HG03575 (cell line): Measurements from ENCODE around the gene LEMD2.

ENCODE experiments used
- ATAC-seq: cut with Tn5 transposase; IDR thresholded peaks from one replicate; pipeline ENCODE4 v1.9.1; 2021; ENCODE audit not compliant: unreplicated experiment, insufficient number of reproducible peaks, low FRiP score; ENCODE audit errors: extremely low read depth

LEMD2 gene

GRCh38 chr6:33799454-33800113 is 10.7 kb upstream of the LEMD2 start:
- no peak for ATAC-seq

- no peak for ATAC-seq
Measured at GRCh38 chr6:33798343-33798848, 9.5 kb upstream of the LEMD2 start.

DNA sequence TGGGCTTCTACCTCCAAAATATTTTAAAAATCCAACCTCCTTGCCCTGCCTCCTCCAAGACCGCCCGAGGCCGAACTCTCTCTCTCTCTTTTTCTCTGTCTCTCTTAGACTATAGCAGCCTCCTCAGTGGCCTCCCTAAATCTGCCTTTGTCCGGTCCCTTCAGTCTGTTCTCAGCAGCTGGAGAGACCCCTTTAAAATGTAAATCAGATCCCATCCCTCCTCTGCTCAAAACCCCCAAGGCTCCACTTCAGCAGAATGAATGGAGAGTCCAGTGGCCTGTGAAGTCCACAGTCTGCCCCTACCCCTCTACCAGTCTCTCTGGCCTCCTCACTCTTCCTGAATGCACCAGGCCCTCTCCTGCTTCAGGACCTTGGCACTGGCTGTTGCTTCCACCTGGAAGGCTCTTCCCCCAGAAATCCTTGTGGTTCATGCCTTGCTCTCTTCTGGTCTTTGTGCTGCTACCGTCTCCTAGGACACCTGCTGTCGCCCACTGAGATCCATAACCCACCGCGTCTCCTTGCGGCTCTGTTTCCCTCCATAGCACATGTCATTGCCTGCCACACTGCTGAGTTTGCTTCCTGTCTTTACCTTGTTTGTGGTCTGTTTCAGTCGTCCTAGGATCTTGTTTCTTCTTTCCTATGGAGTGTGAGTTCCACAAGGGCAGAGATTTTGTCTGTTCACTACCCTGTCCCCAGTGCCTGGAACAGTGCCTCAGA is 8.9 kb upstream of the LEMD2 start:
- ATAC-seq, result no peak

GRCh38 chr6:33794910-33795623 is 6.1 kb upstream of the LEMD2 start:
- no peak for ATAC-seq

GRCh38 chr6:33792981-33793380 is 4.1 kb upstream of the LEMD2 start:
- no peak for ATAC-seq

DNA sequence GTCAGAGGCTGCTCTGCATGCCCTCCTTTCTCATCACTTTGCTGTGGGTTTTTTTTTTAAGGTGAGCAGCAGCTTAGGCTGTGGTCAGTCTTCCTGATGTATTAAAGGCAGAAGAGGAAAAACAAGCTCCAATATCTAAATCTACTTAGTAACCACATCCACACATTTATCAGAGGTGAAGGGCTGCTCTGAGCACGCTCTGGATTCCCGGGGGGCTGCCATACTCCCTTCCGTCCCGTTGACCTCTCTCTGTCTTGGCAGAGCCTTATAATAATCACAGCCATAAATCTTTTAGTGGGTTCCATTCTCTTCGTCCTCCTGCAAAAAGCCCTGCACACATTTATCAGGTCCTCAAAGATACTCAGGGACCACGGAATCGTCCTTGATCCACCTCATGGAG is 2.7 kb upstream of the LEMD2 start:
- no peak for ATAC-seq

DNA sequence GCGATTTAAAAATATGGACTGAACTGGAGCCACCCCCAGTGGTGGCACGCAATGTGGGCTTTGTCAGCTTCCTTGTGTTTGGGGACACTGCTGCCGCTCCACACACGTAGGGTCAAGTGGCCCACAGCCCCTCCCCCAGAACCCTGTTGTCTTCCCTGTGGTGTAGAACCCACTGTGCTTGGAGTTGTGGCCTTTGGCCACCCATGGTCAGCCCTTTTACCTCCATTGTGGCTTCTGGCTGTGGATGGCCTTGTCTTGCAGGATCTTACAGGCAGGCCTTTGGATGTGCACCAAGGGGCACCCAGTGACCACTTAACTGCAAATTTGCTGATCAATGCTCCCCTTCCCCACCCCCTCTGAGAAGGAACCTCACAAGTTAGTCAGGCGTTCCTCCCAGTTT is 2.0 kb upstream of the LEMD2 start:
- ATAC-seq, result no peak

DNA sequence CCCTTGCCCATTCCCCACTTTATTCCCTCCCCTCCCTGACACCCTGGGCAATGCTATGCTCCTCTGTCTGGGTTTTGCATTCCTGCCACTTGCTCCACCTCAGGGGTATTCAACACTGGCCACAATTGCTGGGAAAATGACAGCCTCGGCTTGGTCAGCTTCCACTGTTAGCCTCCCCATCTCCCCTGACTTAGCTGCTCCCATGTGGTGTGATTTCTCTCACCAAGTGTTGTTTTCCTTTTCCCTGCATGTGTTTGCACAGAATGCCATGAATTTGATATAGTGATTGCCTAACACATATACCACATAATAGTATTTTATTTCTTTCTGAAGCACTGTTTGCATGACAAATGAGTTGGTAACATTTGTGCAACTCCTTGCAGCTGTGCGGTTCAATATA is 1.4 kb upstream of the LEMD2 start:
- ATAC-seq, result no peak

DNA sequence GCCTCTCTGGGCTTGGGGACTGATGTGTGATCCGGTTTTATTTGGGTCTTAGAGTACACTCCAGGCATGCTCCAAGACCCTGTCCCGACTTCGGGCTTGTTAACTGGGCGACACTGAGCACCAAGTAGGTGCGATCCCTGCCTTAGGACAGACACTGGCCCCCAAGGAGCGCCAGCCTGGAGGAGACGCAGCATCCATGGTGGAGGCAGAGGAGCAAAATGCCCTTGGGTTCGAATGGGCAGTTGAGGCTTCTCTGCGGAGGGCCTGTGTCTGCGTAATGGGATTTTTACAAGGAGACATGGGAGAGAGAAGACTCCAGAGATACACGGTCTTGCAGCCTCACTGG is 593 bp upstream of the LEMD2 start:
- no peak for ATAC-seq

- ATAC-seq, result no peak
Measured at GRCh38 chr6:33787954-33788693, 806 bp downstream of the LEMD2 start.

- ATAC-seq, result no peak
Measured at GRCh38 chr6:33787346-33787953, 1.5 kb downstream of the LEMD2 start.

DNA sequence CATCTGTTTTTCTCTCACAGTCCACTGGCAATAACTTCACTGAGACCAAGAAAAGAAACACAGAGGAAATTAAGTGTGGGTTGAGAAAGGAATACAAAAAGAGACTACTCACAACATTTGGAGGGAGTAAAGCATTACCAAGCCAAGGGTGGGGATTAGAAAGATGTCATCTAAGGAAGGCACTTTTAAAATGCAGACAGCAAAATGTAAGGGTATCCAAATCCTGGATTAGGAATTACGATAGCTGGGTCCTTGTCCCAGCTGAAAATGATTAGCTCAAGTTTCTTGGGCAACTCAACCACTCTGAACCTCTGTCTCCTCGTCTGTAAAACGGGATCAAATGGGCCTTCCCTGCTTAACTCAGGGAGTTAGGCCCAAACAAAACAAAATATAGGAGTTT is 2.2 kb downstream of the LEMD2 start:
- ATAC-seq, result no peak

GRCh38 chr6:33785778-33786177 is 3.2 kb downstream of the LEMD2 start:
- no peak for ATAC-seq

- ATAC-seq, result no peak
Measured at GRCh38 chr6:33784787-33785186, 4.1 kb downstream of the LEMD2 start.

- ATAC-seq, result no peak
Measured at GRCh38 chr6:33783781-33784520, 5.0 kb downstream of the LEMD2 start.

DNA sequence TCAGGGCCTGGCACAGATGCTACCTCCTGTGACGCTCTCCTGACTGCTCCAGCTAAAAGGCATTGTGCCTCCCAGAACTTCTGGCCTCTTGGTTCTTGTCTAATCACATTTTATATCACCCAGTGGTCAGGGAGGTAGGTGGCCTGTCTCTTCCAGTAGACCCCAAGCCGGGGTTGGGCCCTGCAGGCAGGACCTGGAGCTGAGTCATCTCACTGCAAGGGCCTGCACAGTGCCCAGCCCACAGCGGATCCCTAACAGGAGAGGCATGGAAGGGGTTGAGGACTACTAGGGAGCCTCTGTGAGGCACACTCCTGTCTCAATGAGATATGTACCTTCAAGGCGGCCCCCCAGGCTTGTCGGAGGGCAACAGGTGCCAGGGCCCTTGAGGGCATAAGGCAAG is 6.4 kb downstream of the LEMD2 start:
- ATAC-seq, result no peak

DNA sequence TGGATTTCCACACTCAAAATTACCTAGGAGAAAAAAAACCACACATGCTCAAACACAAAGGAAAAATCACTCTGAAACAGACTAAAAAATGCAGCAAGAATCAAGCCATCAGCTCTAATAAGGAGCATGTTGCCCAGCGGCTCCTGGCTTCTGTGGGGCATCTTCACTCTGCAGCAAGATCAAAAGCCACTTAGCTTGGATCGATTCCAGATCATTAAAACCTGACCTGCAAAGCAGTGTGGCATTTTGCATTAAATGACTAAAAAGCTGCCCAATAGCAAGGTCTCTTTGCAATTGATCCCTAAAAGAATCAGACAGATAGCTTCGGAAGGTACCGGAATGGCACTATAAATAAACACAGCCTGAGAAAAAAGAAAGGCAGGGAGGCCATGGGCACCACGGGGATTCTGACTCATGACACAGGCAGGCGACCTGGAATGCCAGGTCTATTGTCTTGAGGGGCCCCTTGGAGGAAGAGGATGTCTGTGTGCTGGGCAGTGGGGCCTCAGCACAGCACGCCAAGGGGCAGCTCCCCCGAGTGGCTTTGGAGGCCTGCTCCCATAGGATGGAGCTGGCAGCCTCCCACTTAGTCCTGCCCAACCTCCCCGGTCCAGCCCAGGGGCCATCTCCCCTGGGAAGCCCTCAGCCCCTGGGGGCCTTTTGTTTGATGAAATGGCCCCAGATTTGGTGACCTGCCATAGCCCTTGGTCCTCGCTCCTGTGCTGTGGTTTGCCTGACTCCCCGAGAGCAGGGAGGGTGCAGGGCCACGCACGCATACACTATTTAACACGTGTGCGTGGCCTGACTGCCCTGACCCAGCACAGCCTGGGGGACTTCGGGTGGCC is 7.6 kb downstream of the LEMD2 start:
- no peak for ATAC-seq

GRCh38 chr6:33779895-33780294 is 9.0 kb downstream of the LEMD2 start:
- no peak for ATAC-seq
